ENCODE results near the gene GOLGB1. TPM values are rescaled to one million over a fixed set of nuclear protein-coding genes. Genes with fewer than 3 reads are reported as not detected.

The GOLGB1 gene
- polyA plus RNA-seq, 4 donors: 72.8 to 81.5 (median 75.5) TPM

DNA sequence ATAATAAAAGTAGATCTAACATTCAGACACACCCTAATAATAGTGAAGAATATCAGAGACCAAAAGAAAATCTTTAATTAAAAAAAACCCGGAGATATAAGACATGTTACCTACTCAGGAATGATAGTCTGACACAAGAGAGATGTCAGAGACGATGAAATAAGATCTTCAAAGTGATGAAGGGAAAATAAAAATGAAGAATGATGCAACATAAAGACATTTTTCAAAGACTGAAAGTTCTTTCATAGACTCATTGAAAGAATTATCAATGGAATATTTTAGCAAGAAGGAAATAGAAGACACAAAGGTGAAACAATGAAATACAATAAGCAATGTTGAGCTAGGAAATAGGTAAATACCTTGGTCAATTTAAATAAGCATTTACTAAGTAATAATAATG is 108.4 kb downstream of the GOLGB1 start:
- DNase-seq (ENCODE audit: low read depth in 4 of 4, low spot score in 3 of 4): no peak

DNA sequence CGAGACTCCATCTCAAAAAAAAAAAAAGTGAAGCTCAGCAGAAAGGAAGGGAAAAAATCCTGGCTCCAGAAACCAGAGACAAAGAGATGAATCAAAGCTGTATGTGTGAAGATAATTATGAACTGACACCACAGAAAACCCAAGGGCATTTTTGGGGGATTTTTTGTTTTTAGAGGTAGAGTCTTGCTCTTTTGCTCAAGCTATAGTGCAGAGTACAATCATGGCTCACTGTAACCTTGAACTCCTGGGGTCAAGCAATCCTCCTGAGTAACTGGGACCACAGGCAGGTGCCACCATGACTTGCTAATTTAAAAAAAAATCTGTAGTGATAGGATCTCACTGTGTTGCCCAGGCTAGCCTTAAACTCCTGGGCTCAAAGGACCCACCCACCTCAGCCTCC is 111.6 kb downstream of the GOLGB1 start:
- no peak for DNase-seq (ENCODE audit: low read depth in 4 of 4, low spot score in 3 of 4)

DNA sequence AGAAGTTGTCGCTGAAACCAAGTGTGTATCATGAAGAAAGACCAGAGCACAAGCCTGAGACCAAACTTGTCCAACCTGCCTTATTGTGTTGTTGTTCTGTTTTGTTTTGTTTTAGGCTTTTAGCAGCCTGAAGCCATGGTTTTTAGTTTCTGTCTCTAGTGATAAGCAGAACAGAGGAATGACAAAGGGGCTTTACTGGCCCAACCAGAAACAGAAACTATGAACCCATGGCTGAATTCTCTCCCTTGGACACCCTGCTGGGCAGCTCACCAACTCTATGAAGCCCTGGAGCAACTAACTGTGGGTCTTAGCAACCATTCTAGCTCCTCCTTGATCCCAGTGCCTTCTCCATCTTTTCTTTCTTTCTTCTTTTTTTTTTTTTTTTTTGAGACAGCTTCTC is 119.2 kb downstream of the GOLGB1 start:
- DNase-seq (ENCODE audit: low read depth in 4 of 4, low spot score in 3 of 4): no peak

DNA sequence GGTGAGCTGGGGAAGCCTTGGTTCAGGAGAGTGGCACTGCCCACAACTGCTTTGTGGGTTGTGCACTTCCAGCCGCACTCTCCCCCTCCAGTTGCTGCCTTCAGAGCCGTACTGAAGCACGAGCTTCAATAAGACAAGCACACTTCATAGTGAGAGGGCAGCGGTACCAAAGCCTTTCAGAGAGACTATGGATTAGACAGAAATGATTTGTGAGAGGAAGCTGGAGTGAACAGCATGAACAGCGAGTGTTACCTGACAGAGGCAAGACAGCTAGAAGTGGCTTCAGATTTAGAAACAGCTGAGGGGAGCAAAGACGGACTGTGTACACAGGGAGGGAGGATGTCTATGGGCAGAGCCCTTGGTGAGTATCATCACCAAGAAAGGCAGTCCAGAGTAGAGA is 119.9 kb downstream of the GOLGB1 start:
- no peak for DNase-seq (ENCODE audit: low read depth in 4 of 4, low spot score in 3 of 4)

DNA sequence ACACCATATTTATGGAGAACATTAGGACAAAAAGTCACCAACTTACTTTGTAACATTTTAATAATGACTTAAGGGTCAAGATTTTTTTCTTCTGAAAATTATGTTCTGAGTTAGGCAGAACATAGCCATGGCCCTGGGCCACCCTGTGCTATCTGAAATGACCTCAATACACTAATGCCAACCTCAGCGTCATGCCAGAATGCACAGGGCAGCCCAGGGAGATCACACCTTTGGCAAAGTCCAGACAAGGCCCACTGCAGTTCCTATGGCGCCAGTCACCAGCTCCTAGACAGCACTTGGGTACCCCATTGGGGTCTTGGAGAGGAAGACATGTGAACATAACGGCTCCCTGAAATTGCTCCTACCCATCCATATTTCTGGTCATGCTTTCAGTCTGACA is 121.9 kb downstream of the GOLGB1 start:
- no peak for DNase-seq (ENCODE audit: low read depth in 4 of 4, low spot score in 3 of 4)

DNA sequence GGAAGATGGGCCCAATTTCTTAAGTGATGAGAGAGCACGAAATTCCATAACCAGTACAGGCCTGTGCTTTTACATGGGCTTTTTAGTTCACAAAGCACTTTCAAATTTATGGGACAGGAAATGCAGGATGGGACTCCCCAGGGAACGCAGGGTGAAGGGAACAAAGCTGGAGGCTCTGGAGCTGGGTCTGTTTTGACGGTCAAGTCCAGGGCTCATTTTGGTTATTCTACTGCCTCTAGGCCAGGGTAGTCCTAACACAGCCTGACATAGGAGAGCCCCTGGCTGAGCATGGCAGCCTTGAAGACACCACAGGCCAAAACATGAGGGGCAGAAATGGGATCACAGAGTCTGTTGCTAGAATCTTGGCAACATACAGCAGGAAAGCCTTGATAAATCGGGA is 122.3 kb downstream of the GOLGB1 start:
- DNase-seq (ENCODE audit: low read depth in 4 of 4, low spot score in 3 of 4): no peak

DNA sequence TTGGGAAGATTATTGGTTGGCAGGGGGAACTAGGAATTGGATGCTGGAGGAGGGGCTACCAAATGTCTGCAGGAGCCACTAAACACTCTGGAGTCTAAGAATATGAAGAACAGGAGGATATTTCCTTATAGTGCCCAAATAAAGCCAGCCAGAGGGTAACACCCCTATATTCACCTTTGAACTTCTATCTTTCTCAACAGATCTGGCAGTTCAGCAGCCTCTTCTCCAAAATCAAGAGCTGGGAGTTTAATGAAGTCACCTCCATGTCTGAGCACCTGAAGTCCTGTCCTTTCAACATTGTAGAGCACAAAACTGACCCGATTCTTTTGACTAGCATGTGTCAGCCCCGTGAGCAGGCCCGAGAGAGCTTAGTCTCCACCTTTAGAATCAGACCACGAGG is 123.0 kb downstream of the GOLGB1 start:
- DNase-seq (ENCODE audit: low read depth in 4 of 4, low spot score in 3 of 4): no peak

DNA sequence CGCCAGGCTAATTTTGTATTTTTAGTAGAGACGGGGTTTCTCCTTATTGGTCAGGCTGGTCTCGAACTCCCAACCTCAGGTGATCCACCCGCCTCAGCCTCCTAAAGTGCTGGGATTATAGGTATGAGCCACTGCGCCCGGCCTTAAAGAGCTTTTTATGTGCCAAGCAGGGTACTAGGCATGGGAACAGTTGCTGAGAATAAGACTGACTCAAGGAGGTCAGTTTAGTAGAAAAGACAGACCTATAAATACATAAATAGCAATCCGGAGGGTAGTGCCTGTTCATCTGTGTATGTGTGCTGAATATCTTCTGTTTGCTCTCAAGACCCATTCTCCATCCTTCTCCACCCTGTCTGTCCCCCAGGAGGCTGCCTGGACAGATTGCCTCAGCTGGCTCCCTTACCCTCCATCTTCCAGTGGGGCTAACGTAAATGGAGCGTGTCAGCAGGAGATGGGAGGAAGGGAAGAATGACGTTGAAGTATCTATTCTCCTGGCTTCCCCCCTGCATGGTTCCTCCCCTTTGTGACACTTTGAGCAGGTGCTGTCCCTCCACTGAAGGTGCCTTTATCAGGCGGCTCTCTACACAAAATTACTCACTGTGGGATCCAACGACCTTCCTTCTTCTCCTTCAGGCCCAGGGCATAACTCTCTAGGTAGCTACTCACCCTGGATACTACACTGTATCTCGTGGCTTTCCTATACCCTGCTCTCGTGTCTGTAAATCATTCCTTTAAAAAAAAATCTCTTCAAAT is 125.2 kb downstream of the GOLGB1 start:
- DNase-seq (ENCODE audit: low read depth in 4 of 4, low spot score in 3 of 4): no peak

DNA sequence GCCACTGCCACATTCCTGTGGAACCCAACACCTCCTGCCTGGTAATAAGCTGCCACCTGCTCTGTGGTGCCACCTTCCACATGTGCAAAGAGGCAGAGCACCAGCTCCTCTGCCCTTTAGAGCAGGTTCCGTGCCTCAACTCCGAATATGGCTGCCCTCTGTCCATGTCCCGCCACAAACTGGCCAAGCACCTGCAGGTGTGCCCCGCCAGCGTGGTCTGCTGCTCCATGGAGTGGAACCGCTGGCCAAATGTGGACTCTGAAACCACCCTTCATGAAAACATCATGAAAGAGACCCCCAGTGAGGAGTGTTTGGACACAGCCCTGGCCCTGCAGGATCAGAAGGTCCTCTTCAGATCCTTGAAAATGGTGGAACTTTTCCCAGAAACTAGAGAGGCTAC is 128.1 kb downstream of the GOLGB1 start:
- no peak for DNase-seq (ENCODE audit: low read depth in 4 of 4, low spot score in 3 of 4)

DNA sequence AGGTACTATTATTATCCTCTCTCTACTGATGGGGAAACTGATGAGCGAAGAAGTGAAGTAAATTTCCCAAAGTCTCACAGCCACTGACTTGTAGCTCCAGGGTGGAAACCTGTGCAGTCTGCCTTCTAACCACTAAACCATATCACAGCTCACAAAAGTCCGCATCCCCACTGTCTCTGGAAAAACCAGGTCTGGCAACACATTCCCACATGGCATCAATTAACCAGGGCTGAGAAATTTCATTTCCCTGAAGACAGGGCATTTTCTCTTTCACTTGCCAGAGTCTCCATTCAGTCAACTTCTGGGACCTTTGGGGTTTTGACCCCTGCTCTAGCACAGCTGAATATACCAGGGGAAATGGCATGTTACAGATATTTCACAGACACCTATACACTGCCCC is 129.8 kb downstream of the GOLGB1 start:
- no peak for DNase-seq (ENCODE audit: low read depth in 4 of 4, low spot score in 3 of 4)

Other genes with a start within 250 kb of the GOLGB1 start
- 1 to 10 TPM; 4.3 to 5.4 (median 5.3) TPM for gene POLQ, start 203.8 kb downstream of the GOLGB1 start, polyA plus RNA-seq (ENCODE audit: insufficient read length in 4 of 4)
- not detected for gene ARGFX, start 181.8 kb downstream of the GOLGB1 start, polyA plus RNA-seq (ENCODE audit: insufficient read length in 4 of 4)
- under 1 TPM in 3 of 4 donors, not detected in 1; 0.01 to 0.03 (median 0.03) TPM for gene FBXO40, start 156.4 kb downstream of the GOLGB1 start, polyA plus RNA-seq (ENCODE audit: insufficient read length in 4 of 4)
- 1 to 10 TPM; 5.3 to 7.3 (median 6.4) TPM for gene HCLS1, start 88.8 kb downstream of the GOLGB1 start, polyA plus RNA-seq (ENCODE audit: insufficient read length in 4 of 4)
- 10 to 100 TPM; 30.2 to 41.9 (median 36.2) TPM for gene IQCB1, start 85.3 kb upstream of the GOLGB1 start, polyA plus RNA-seq (ENCODE audit: insufficient read length in 4 of 4)
- gene EAF2, start 85.5 kb upstream of the GOLGB1 start, polyA plus RNA-seq (ENCODE audit: insufficient read length in 4 of 4): 10 to 100 TPM in 1 of 4 donors, 1 to 10 TPM in 3; 7.4 to 11.2 (median 8.6) TPM
- 10 to 100 TPM in 2 of 4 donors, 1 to 10 TPM in 2; 9.5 to 15.5 (median 11.7) TPM for gene SLC15A2, start 144.7 kb upstream of the GOLGB1 start, polyA plus RNA-seq (ENCODE audit: insufficient read length in 4 of 4)